ENCODE measurements around the gene SLF2.

- TF ChIP-seq SOX13 (IDR thresholded peaks at IDR 0.05) (no peak), SOX13 (CRISPR knock-in tag; conservative IDR thresholded peaks at IDR 0.05 in 1 of 2, IDR thresholded peaks at IDR 0.05 in 1 of 2) (no peak), ELF1 (CRISPR knock-in tag; IDR thresholded peaks at IDR 0.05) (no peak), ZNF639 (CRISPR knock-in tag; conservative IDR thresholded peaks at IDR 0.05) (no peak), POLR2A (IDR thresholded peaks at IDR 0.05; ENCODE audit: insufficient read depth in 1 of 2, low read depth in 2 of 2, low read length in 2 of 2) (no peak), IKZF4 (CRISPR knock-in tag; IDR thresholded peaks at IDR 0.05; ENCODE audit: borderline replicate concordance, low read depth, not compliant biosample characterization) (no peak), ESRRA (CRISPR knock-in tag; IDR thresholded peaks at IDR 0.05; ENCODE audit: low read depth) (no peak), NFYB (CRISPR knock-in tag; IDR thresholded peaks at IDR 0.05) (no peak), NFE2L1 (CRISPR knock-in tag; IDR thresholded peaks at IDR 0.05; ENCODE audit: borderline replicate concordance) (no peak)
- TF ChIP-seq, protein P1, sequence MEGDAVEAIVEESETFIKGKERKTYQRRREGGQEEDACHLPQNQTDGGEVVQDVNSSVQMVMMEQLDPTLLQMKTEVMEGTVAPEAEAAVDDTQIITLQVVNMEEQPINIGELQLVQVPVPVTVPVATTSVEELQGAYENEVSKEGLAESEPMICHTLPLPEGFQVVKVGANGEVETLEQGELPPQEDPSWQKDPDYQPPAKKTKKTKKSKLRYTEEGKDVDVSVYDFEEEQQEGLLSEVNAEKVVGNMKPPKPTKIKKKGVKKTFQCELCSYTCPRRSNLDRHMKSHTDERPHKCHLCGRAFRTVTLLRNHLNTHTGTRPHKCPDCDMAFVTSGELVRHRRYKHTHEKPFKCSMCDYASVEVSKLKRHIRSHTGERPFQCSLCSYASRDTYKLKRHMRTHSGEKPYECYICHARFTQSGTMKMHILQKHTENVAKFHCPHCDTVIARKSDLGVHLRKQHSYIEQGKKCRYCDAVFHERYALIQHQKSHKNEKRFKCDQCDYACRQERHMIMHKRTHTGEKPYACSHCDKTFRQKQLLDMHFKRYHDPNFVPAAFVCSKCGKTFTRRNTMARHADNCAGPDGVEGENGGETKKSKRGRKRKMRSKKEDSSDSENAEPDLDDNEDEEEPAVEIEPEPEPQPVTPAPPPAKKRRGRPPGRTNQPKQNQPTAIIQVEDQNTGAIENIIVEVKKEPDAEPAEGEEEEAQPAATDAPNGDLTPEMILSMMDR (CRISPR knock-in tag; IDR thresholded peaks at IDR 0.05): no peak; the same call in 1 of the 2 replicates
Measured at GRCh38 chr10:100996678-100997359, 84.1 kb downstream of the SLF2 start.

Data from HepG2 (cell line).